ENCODE results near the gene SCART1.
"Not testable (repeated sequence)": the region's sequence is repeated elsewhere in the genome, so short reads cannot be mapped to it uniquely, and the experiment has no call there.

Gene SCART1

DNA sequence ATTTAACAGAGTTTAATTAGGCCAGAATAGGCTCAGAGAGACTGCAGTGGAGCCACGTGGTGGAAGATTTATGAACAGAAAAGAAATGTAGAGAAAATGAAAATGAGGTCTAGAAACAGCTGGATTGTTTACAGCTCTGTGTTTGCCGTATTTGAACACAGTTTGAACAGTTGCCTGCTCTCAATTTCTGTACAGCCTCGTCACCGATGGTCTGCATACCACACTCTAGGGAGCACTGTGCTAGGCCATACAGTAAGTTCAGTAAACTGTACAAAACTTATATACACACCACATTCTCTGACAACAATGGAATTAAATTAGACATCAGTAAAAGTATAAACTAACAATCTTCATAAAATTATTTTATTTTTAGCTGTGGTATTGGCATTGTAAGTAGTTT lies 62.3 kb downstream of the SCART1 start:
- no peaks in the 10 kb centered on the region for H3K36me3 ChIP-seq (ENCODE audit: control insufficient read depth in 5 of 5, insufficient read depth in 5 of 5, low read length in 5 of 5)
- peaks cover 0 to 13% (median 10%) of the 10 kb centered on the region in 5 donors for H3K4me1 ChIP-seq (ENCODE audit: control insufficient read depth in 5 of 5, insufficient read depth in 5 of 5, low read length in 5 of 5)
- no peak overlapping the region for H3K9ac ChIP-seq (ENCODE audit: low read length in 5 of 5)

GRCh38 chr10:133518517-133518916 lies 64.8 kb downstream of the SCART1 start:
- H3K27ac ChIP-seq (ENCODE audit: low read depth, low read length); H3K36me3 ChIP-seq (ENCODE audit: control insufficient read depth in 5 of 5, insufficient read depth in 5 of 5, low read length in 5 of 5); H3K9ac ChIP-seq (ENCODE audit: low read length in 5 of 5); H3K27me3 ChIP-seq (ENCODE audit: control insufficient read depth in 5 of 5, insufficient read depth in 4 of 5, low read length in 5 of 5); H3K4me3 ChIP-seq (ENCODE audit: low read depth in 1 of 5, low read length in 5 of 5); H3K9me3 ChIP-seq (ENCODE audit: control insufficient read depth in 5 of 5, low read length in 5 of 5): not testable (repeated sequence)
- peaks cover 0 to 13% (median 10%) of the 10 kb centered on the region in 5 donors for H3K4me1 ChIP-seq (ENCODE audit: control insufficient read depth in 5 of 5, insufficient read depth in 5 of 5, low read length in 5 of 5)

More for the DNA sequence above, 62.3 kb downstream of the SCART1 start:
- H3K27me3 ChIP-seq (ENCODE audit: control insufficient read depth in 5 of 5, insufficient read depth in 4 of 5, low read length in 5 of 5) = no peaks in the 10 kb centered on the region
- no peaks in the 10 kb centered on the region for H3K9me3 ChIP-seq (ENCODE audit: control insufficient read depth in 5 of 5, low read length in 5 of 5)
- H3K4me3 ChIP-seq (ENCODE audit: low read depth in 1 of 5, low read length in 5 of 5) = no peak overlapping the region
- H3K27ac ChIP-seq (ENCODE audit: low read depth, low read length) = no peak overlapping the region
